ENCODE data around the gene ARPC3. TPM values are rescaled to one million over a fixed set of nuclear protein-coding genes. Genes with fewer than 3 reads are reported as not detected.

The ARPC3 gene
- total and polyA plus RNA-seq, 2 of the 4 experiments (the other 2 are of a cell fraction), result 192 to 204 TPM

DNA sequence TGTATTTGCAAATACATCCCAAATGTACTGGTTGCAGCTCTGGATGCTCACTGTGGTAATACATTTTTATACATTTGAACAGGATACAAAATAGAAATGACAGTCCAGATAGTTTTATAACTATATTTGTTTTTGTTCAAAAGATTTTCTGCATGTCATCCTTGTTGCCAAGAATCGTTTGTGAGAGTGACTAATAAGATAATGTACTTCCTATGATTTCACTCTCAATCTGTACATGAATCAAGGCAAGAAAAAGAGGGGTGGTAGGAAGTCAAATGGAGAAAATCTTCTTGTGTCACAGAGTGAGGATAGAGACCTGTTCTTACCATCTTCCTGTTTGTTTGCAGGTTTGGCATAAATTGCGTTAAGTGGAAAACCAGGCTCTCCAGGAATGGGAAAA lies 13.9 kb downstream of the ARPC3 start:
- Histone ChIP-seq H3K79me1 (ENCODE audit: low read depth in 1 of 2, low read length in 2 of 2) (peaks cover 10 to 14% of the 10 kb centered on the region in 2 experiments; a peak in 3 of 4 replicates), H2AK5ac (ENCODE audit: low read depth, low read length) (no peak overlapping the region), H3K9ac (ENCODE audit: low read depth, low read length) (no peak overlapping the region), H3K4me3 (ENCODE audit: insufficient read depth, low read depth, low read length) (no peak overlapping the region), H2BK15ac (ENCODE audit: low read depth, low read length) (no peak overlapping the region), H2AK9ac (replicated peaks; ENCODE audit: low read depth, low read length, poor library complexity) (no peak overlapping the region), H4K5ac (ENCODE audit: low read depth, low read length) (no peak overlapping the region), H4K8ac (ENCODE audit: low read depth in 2 of 2, low read length in 2 of 2) (no peak overlapping the region), H3K27ac (ENCODE audit: insufficient read depth, low read length) (no peak overlapping the region; the same call in 1 of the 2 replicates), H3K4ac (ENCODE audit: low read depth, low read length) (no peak overlapping the region), H3K36me3 (ENCODE audit: control insufficient read depth, insufficient read depth, low read length) (peaks cover 48% of the 10 kb centered on the region), H2BK120ac (ENCODE audit: low read depth, low read length) (no peak overlapping the region), H3K18ac (ENCODE audit: low read depth, low read length) (no peak overlapping the region), H2AFZ (replicated peaks; ENCODE audit: low read length, poor library complexity) (no peak overlapping the region), H4K91ac (ENCODE audit: insufficient read depth, low read depth, low read length) (no peak overlapping the region), H3K23ac (ENCODE audit: low read depth, low read length) (no peak overlapping the region), H3K4me1 (ENCODE audit: control insufficient read depth, insufficient read depth, low read length) (0 out of 2 replicates have a peak, but pooled peaks cover 3% of the 10 kb centered on the region), H3K27me3 (ENCODE audit: control insufficient read depth, insufficient read depth, low read length) (no peaks in the 10 kb centered on the region), H3K9me1 (ENCODE audit: insufficient read depth, low read length) (no peaks in the 10 kb centered on the region), H2BK20ac (ENCODE audit: low read depth, low read length) (no peak overlapping the region), H4K20me1 (ENCODE audit: insufficient read depth, low read length) (no peaks in the 10 kb centered on the region; the same call in 1 of the 2 replicates), H3K9me3 (ENCODE audit: control insufficient read depth, insufficient read depth, low read length) (no peaks in the 10 kb centered on the region), H3K4me2 (ENCODE audit: low read depth, low read length) (no peak overlapping the region), H3K14ac (replicated peaks; ENCODE audit: low read depth, low read length) (no peak overlapping the region), H3K56ac (ENCODE audit: extremely low read depth, insufficient read depth, low read length) (no peak overlapping the region), H2BK5ac (ENCODE audit: low read depth, low read length, poor library complexity, severe bottlenecking) (peak overlapping the region; percentile 26)
- 0 out of 2 replicates have a peak, but pooled peaks have one; percentile 26 for TF ChIP-seq NFE2L2 (IDR thresholded peaks at IDR 0.05; ENCODE audit: low read depth, low read length)
- TF ChIP-seq, protein P1, sequence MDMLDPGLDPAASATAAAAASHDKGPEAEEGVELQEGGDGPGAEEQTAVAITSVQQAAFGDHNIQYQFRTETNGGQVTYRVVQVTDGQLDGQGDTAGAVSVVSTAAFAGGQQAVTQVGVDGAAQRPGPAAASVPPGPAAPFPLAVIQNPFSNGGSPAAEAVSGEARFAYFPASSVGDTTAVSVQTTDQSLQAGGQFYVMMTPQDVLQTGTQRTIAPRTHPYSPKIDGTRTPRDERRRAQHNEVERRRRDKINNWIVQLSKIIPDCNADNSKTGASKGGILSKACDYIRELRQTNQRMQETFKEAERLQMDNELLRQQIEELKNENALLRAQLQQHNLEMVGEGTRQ (IDR thresholded peaks at IDR 0.05; ENCODE audit: low read depth, low read length), result no peak
- intact Hi-C loops (cut with micrococcal nuclease) (no loop called here), dilution Hi-C loops (cut with HindIII; ENCODE audit: low sequenced_read_pairs, unreplicated experiment) (no loop called here), in situ Hi-C loops (cut with MboI; ENCODE audit: low sequenced_read_pairs) (no loop called here)
- DNase-seq (peak; percentile 64), ATAC-seq (ENCODE audit: low read depth) (no peak)
- POLR2A ChIA-PET (ENCODE audit: unreplicated experiment), result no interaction called here
- CTCF ChIA-PET, result no interaction called here
- no CpG with 5 or more reads among the region's 2 CpGs for WGBS, 2 experiments (ENCODE audit: extremely low coverage in 2 of 2, insufficient read length in 1 of 2)
- no TSS peak for BruUV-seq (replicated peaks)

Data from IMR-90 (cell line).